Uterus (tissue), 2 donors: Measurements from ENCODE around the gene AGBL1.

ENCODE experiments used
- CTCF ChIP-seq, 4 experiments: fragments of 200-600 bp in 2 of 4; fragments of 450-650 bp in 2 of 4; sonication (generic) in 2 of 4; IDR thresholded peaks; one replicate each; pipeline ENCODE4 v1.5.1; 2016 to 2019; ENCODE audit warnings: antibody characterized with exemption in 4 of 4, mild to moderate bottlenecking in 2 of 4, moderate library complexity in 1 of 4
- POLR2A ChIP-seq, 2 donors: fragments of 450-650 bp; IDR thresholded peaks; one replicate each; pipeline ENCODE4 v1.6.1; 2016; ENCODE audit warnings: antibody characterized with exemption in 2 of 2, mild to moderate bottlenecking in 1 of 2, moderate library complexity in 1 of 2

GRCh38 chr15:86229936-86230335 lies 150.3 kb downstream of the AGBL1 start:
- no peak for TF ChIP-seq POLR2A (IDR thresholded peaks at IDR 0.05)
- TF ChIP-seq CTCF (IDR thresholded peaks at IDR 0.05) = no peak
